K562 (cell line): Measurements from ENCODE around the gene TAF5L. TPM values are rescaled to one million over a fixed set of nuclear protein-coding genes. Genes with fewer than 3 reads are reported as not detected.

Experiments used
- BHLHE40 ChIP-seq: IDR thresholded peaks from 2 replicates; pipeline ENCODE4 v1.6.1; 2011; ENCODE audit warnings: low read length, improper control_type of control experiment
- CHCHD3 ChIP-seq: fragments of 250-450 bp; sonication (Bioruptor Pico); IDR thresholded peaks from 2 replicates; pipeline ENCODE4 v2.1.2; 2022; ENCODE audit warnings: mild to moderate bottlenecking
- EP400 ChIP-seq: fragments of 450-650 bp; IDR thresholded peaks from 2 replicates; pipeline ENCODE4 v1.6.1; 2017; ENCODE audit warnings: antibody characterized with exemption, mild to moderate bottlenecking, moderate library complexity
- GABPA ChIP-seq: fragments of 200-800 bp; sonication (Bioruptor generic); conservative IDR thresholded peaks from 2 replicates; pipeline ENCODE4 v1.6.1; 2016; ENCODE audit warnings: low read depth, missing genetic modification characterization, missing compliant biosample characterization
- GATA2 ChIP-seq: sonication (generic); formaldehyde crosslinking; IDR thresholded peaks from 2 replicates; pipeline ENCODE4 v1.4.0; 2020; ENCODE audit warnings: mild to moderate bottlenecking, missing genetic modification reagents
- KLF13 ChIP-seq: fragments of 450-650 bp; IDR thresholded peaks from 2 replicates; pipeline ENCODE4 v1.6.1; 2016; ENCODE audit warnings: missing genetic modification characterization, low read depth, mild to moderate bottlenecking, missing compliant biosample characterization, moderate library complexity, borderline replicate concordance
- MEF2A ChIP-seq: IDR thresholded peaks from 2 replicates; pipeline ENCODE4 v1.6.1; 2011; ENCODE audit warnings: low read depth, mild to moderate bottlenecking, low read length, moderate library complexity; ENCODE audit not compliant: control insufficient read depth
- NEUROD1 ChIP-seq: fragments of 150-350 bp; IDR thresholded peaks from 2 replicates; pipeline ENCODE4 v1.6.1; 2014; ENCODE audit warnings: borderline replicate concordance, low read length, low read depth; ENCODE audit not compliant: partially characterized antibody
- NKRF ChIP-seq: fragments of 450-650 bp; IDR thresholded peaks from 2 replicates; pipeline ENCODE4 v1.6.1; 2016; ENCODE audit warnings: borderline replicate concordance
- POLR2G ChIP-seq: fragments of 200-400 bp; formaldehyde crosslinking; IDR thresholded peaks from 2 replicates; pipeline ENCODE4 v1.6.1; 2017; ENCODE audit warnings: low read depth, mild to moderate bottlenecking, antibody characterized with exemption, low read length, moderate library complexity
- SNIP1 ChIP-seq: fragments of 450-650 bp; IDR thresholded peaks from 2 replicates; pipeline ENCODE4 v1.7.1; 2017; ENCODE audit warnings: low read depth, mild to moderate bottlenecking
- ZFP91 ChIP-seq: sonication (generic); formaldehyde crosslinking; IDR thresholded peaks from 2 replicates; pipeline ENCODE4 v1.8.0; 2022; ENCODE audit warnings: mild to moderate bottlenecking, missing genetic modification reagents
- ZFX ChIP-seq: sonication (generic); formaldehyde crosslinking; IDR thresholded peaks from 2 replicates; pipeline ENCODE4 v1.8.0; 2022; ENCODE audit warnings: mild to moderate bottlenecking, missing genetic modification reagents, moderate library complexity
- ZSCAN32 ChIP-seq: fragments of 450-650 bp; formaldehyde crosslinking; IDR thresholded peaks from 2 replicates; pipeline ENCODE4 v1.4.0; 2020; ENCODE audit warnings: mild to moderate bottlenecking, moderate library complexity
- polyA plus RNA-seq, 8 experiments: library from polyadenylated mRNA; depleted of rRNA in 4 of 8; stranded (reverse) in 5 of 8; unstranded in 3 of 8; fragments of >200 nt; fragmentation: Nextera tagmentation in 2 of 8; fragmentation: Illumina TruSeq in 1 of 8; extraction: Ambion mirVana in 2 of 8; extraction: Trizol in 1 of 8; gene quantifications; 2 replicates each; pipeline versions ENCODE4 v1.2.1 to v1.2.3, GENCODE V29; 2011 to 2014; ENCODE audit warnings: inconsistent platforms in 1 of 8, missing spikeins in 1 of 8
- total RNA-seq, 7 experiments: library from RNA; depleted of rRNA in 6 of 7; stranded (reverse); fragments of >200 nt in 6 of 7; fragmentation: Illumina TruSeq in 2 of 7; extraction: Trizol in 2 of 7; gene quantifications; 2 replicates each; pipeline versions ENCODE4 v1.2.1 to v1.2.3, GENCODE V29; 2011 to 2021; ENCODE audit warnings: low replicate concordance in 1 of 7
- TF ChIP-seq, protein P1 (sequence below): fragments of 450-650 bp; formaldehyde crosslinking; IDR thresholded peaks from 2 replicates; pipeline ENCODE4 v1.4.0; 2022; ENCODE audit warnings: missing genetic modification characterization
- TF ChIP-seq, protein P2 (sequence below): sonication (generic); formaldehyde crosslinking; IDR thresholded peaks from 2 replicates; pipeline ENCODE4 v1.8.1; 2023; ENCODE audit warnings: mild to moderate bottlenecking, missing genetic modification reagents
- TF ChIP-seq, protein P3 (sequence below), 2 experiments: IDR thresholded peaks; 2 replicates each; pipeline ENCODE4 v1.6.1; 2011; ENCODE audit warnings: borderline replicate concordance in 1 of 2, control low read depth in 1 of 2, low read depth in 1 of 2, low read length in 1 of 2, mild to moderate bottlenecking in 1 of 2, mixed read lengths in 1 of 2, moderate library complexity in 1 of 2; ENCODE audit not compliant: insufficient read depth in 1 of 2, insufficient read length in 1 of 2, poor library complexity in 1 of 2, severe bottlenecking in 1 of 2; ENCODE audit errors: extremely low read depth in 1 of 2

The TAF5L gene
- total and polyA plus RNA-seq, 9 of the 15 experiments (the other 6 are each of a cell fraction or from before 2014, with no cell fraction given): 2.2 to 34.2 (median 23.3) TPM

DNA sequence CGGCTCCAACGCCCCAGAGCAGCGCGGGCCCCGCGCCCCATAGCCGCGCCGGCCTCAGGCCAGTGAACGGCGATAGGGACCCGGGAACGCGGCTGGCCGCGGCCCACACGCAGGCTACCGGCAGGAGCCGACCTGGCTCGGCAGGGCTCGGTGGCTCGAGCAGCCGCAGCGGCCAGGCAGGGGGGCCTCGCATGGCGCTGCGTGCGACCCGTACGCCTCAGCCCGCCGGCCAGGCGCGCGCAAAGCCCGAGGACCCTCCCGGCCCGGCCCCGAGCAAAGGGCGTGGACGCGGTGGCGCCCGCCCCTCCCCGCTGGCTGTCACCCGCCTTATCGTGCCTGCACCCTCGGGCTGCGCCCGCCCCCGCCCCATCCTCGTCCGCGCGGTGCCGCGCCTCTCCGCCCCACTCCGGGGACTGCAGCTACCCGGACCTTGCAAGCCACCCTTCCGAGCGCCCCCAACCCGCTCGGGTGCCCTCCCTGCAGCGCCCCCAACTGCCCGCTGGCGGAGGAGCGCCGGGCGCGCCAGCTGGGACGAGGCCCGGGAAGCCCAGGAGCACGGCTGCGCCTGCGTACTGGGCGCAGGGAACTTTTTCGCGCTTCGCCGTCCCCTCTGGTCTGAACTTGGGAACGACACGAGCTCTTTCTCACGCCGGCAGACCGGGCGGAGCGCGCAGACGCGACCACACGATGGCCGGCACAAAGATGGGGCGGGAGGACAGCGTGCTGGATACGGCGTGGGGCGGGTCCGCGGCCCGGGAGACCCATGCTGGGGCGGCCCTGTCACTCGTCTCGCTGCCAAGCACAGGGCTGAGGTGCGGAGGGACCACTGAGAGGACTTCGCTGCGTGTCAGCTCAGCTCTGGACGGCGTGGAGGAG lies 67.2 kb downstream of the TAF5L start, which contains the start of gene ABCB10 (continued):
- peak; percentile 98; the same call in 1 of the 2 replicates for TF ChIP-seq NKRF
- TF ChIP-seq, protein P1, sequence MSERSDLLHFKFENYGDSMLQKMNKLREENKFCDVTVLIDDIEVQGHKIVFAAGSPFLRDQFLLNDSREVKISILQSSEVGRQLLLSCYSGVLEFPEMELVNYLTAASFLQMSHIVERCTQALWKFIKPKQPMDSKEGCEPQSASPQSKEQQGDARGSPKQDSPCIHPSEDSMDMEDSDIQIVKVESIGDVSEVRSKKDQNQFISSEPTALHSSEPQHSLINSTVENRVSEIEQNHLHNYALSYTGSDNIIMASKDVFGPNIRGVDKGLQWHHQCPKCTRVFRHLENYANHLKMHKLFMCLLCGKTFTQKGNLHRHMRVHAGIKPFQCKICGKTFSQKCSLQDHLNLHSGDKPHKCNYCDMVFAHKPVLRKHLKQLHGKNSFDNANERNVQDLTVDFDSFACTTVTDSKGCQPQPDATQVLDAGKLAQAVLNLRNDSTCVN (CRISPR knock-in tag): no peak
- TF ChIP-seq ZFX (CRISPR knock-in tag): peak; percentile 83
- TF ChIP-seq GATA2 (CRISPR knock-in tag): 0 out of 2 replicates have a peak, but pooled peaks have one; percentile 31
- TF ChIP-seq ZSCAN32 (CRISPR knock-in tag): no peak
- TF ChIP-seq KLF13 (tag): peak; percentile 92; the same call in 1 of the 2 replicates
- TF ChIP-seq NEUROD1: peak; percentile 82
- no peak; the same call in 1 of the 2 replicates for TF ChIP-seq ZFP91
- peak; percentile 51 for TF ChIP-seq GABPA
- TF ChIP-seq, protein P2, sequence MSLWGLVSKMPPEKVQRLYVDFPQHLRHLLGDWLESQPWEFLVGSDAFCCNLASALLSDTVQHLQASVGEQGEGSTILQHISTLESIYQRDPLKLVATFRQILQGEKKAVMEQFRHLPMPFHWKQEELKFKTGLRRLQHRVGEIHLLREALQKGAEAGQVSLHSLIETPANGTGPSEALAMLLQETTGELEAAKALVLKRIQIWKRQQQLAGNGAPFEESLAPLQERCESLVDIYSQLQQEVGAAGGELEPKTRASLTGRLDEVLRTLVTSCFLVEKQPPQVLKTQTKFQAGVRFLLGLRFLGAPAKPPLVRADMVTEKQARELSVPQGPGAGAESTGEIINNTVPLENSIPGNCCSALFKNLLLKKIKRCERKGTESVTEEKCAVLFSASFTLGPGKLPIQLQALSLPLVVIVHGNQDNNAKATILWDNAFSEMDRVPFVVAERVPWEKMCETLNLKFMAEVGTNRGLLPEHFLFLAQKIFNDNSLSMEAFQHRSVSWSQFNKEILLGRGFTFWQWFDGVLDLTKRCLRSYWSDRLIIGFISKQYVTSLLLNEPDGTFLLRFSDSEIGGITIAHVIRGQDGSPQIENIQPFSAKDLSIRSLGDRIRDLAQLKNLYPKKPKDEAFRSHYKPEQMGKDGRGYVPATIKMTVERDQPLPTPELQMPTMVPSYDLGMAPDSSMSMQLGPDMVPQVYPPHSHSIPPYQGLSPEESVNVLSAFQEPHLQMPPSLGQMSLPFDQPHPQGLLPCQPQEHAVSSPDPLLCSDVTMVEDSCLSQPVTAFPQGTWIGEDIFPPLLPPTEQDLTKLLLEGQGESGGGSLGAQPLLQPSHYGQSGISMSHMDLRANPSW (CRISPR knock-in tag): peak; percentile 12; the same call in 1 of the 2 replicates
- peak; percentile 66 for TF ChIP-seq BHLHE40
- TF ChIP-seq MEF2A: no peak
- peak; percentile 83 for TF ChIP-seq POLR2G
- no peak for TF ChIP-seq SNIP1
- TF ChIP-seq, protein P3, sequence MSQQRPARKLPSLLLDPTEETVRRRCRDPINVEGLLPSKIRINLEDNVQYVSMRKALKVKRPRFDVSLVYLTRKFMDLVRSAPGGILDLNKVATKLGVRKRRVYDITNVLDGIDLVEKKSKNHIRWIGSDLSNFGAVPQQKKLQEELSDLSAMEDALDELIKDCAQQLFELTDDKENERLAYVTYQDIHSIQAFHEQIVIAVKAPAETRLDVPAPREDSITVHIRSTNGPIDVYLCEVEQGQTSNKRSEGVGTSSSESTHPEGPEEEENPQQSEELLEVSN (IDR thresholded peaks at IDR 0.05; ENCODE audit: borderline replicate concordance in 1 of 2, extremely low read depth in 1 of 2, insufficient read depth in 1 of 2, insufficient read length in 1 of 2, low read depth in 1 of 2, low read length in 1 of 2, poor library complexity in 1 of 2, severe bottlenecking in 1 of 2): peak; percentile 53 to 74
- TF ChIP-seq EP400: peak; percentile 87
- no peak for TF ChIP-seq CHCHD3 (CRISPR knock-in tag)
